GM21619 (cell line): ENCODE data around the gene METTL27.
"Not testable (repeated sequence)": the region's sequence is repeated elsewhere in the genome, so short reads cannot be mapped to it uniquely, and the experiment has no call there.

Experiments used
- ATAC-seq: cut with Tn5 transposase; IDR thresholded peaks from one replicate; pipeline ENCODE4 v1.9.1; 2021; ENCODE audit not compliant: unreplicated experiment

Gene METTL27

GRCh38 chr7:73839743-73840714 lies 2.3 kb downstream of the METTL27 start:
- ATAC-seq, result no peak

GRCh38 chr7:73839290-73839689 lies 3.0 kb downstream of the METTL27 start:
- ATAC-seq, result no peak

DNA sequence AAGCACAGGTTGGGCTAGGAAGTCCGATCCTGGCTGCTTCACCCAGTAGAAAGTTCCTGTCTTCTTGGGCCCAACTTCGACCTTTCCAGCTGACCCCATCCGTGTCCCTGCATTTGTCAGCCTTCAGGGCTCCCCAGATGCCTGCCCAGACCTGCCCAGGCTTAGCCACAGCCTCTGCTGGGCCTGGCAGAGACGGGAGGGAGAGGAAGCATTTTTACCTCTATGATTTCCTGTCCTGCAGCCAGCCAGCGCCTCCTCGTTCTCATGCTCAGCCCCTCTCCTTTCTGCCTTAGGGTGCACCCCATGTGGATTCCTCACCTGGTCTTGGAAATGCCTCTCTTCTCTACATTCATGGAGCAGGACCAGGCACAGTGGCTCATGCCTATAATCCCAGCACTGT lies 3.7 kb downstream of the METTL27 start:
- no peak for ATAC-seq

DNA sequence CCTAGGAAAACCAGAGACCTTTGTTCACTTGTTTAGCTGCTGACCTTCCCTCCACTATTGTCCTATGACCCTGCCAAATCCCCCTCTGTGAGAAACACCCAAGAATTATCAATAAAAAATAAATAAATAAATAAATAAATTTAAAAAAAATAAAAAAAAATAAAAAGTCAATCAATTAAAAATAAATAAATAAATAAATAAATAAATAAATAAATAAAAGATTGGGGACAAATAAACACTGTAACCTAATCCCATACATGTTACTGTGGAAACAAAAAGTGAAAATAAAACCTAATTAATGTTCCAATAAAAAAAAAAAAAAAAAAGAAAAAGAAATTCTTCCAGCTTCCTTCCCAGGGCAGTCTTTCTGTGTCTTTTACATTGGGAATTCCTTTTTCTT lies 5.1 kb downstream of the METTL27 start:
- ATAC-seq, result not testable (repeated sequence)

DNA sequence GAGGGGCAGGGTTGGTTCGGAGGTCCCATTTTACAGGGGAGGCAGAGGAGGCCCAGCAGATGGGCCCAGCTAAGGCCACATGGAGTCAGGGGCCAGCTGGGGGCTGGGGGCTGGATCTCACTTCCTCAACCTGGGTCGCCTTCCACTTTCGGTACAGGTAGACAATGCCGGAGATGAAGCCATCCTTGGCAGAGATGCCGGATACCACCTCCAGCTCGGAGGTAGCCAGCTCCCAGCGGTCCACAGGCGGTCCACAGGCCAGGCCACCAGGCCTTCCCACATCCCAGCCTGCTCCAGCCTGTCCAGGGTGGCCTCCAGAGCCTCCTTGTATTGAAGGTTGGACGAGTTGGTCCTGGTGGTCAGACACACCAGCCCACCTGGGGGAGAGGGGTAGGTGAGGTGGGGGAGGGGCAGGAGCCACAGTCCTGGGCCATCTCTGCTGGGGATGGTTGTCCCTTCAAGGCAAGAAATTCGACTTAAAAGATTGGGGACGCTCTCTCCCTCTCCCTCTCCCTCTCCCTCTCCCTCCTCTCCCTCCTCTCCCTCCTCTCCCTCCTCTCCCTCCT lies 7.6 kb downstream of the METTL27 start:
- no peak for ATAC-seq

DNA sequence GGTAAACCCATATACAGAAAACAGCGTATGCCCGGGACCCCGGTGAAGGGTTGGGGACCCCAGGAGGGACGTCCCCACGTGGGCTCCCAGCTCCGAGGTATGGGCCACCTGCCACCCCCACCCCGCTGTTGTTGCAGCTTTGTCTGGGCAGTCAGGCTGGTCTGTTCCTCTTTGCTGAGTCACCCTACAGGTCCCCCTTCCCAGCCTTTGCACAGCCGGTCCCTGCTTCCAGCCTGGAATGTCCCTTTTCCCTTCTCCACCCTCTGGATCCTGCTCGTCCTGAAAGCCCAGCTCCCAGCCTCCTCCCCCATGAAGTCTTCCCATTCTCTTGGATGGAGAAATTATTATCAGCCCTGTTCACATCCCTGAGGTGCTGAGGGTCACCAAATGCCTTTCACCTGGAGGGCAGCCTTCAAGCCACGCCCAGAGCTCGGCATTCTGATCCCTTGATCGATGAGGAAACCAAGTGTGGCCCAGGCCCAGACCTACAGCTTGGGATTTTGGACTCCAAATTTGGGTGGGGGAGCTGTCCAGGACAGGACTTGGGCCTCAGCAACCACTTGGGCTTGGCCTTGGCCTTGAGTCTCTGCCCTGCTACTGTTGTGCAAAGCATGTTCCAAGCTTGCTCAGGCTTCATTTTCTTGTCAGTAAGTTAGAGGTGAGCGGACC lies 8.9 kb downstream of the METTL27 start:
- no peak for ATAC-seq

- no peak for ATAC-seq
Observed at GRCh38 chr7:73832806-73833205, 9.5 kb downstream of the METTL27 start.

DNA sequence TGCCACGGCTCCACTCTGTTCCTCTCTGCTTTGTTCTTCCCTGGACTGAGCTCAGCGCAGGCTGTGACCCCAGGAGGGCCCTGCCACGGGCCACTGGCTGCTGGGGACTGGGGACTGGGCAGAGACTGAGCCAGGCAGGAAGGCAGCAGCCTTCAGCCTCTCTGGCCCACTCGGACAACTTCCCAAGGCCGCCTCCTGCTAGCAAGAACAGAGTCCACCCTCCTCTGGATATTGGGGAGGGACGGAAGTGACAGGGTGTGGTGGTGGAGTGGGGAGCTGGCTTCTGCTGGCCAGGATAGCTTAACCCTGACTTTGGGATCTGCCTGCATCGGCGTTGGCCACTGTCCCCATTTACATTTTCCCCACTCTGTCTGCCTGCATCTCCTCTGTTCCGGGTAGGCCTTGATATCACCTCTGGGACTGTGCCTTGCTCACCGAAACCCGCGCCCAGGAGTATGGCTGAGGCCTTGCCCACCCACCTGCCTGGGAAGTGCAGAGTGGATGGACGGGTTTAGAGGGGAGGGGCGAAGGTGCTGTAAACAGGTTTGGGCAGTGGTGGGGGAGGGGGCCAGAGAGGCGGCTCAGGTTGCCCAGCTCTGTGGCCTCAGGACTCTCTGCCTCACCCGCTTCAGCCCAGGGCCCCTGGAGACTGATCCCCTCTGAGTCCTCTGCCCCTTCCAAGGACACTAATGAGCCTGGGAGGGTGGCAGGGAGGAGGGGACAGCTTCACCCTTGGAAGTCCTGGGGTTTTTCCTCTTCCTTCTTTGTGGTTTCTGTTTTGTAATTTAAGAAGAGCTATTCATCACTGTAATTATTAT lies 10.3 kb downstream of the METTL27 start:
- ATAC-seq, result no peak

- no peak for ATAC-seq
Observed at GRCh38 chr7:73831584-73831833, 10.8 kb downstream of the METTL27 start.

- no peak for ATAC-seq
Observed at GRCh38 chr7:73830681-73831583, 11.4 kb downstream of the METTL27 start, which contains the start of gene CLDN4. Gene CLDN4 (plus strand): TSS chr7:73830996. CDS start chr7:73831202, 206 bp downstream.

- no peak for ATAC-seq
Observed at GRCh38 chr7:73829921-73830680, 12.2 kb downstream of the METTL27 start.

GRCh38 chr7:73829505-73829904 lies 12.8 kb downstream of the METTL27 start:
- ATAC-seq, result no peak

GRCh38 chr7:73828972-73829371 lies 13.3 kb downstream of the METTL27 start:
- ATAC-seq, result no peak

GRCh38 chr7:73828107-73828803 lies 14.1 kb downstream of the METTL27 start:
- no peak for ATAC-seq

- ATAC-seq, result no peak
Observed at GRCh38 chr7:73827567-73828106, 14.7 kb downstream of the METTL27 start.

- no peak for ATAC-seq
Observed at GRCh38 chr7:73824986-73825385, 17.3 kb downstream of the METTL27 start.

DNA sequence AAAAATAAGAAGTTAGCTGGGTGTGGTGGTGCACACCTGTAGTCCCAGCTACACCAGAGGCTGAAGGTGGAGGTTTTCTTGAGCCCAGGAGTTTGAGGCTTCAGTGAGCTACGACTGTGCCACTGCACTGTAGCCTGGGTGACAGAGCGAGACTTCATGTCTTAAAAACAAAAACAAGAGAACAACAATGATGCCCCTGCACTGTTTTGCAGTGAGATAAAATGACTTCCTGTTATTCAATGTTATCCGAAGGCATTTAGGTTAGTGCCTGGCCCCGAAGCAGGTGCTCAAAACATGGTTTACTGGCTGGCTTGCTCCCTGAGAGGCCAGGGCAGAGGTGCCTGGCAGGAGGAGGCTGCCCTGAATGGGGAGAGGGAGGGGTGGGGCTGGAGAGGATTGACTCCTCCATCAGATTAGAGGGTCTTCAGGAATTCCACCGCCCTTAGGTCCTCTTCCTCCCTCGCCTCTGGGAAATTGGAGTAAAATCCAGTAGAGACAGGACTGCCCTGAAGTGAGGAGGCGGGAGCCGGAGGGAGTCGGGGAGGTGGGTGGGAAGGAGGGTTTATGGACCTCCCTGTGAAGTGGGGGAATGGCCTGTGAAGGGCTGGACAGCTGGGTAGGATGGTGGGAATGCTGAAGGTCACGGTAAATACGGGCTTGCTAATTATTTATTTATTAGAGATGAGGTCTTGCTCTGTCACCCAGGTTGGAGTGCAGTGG lies 18.3 kb downstream of the METTL27 start:
- ATAC-seq, result no peak

DNA sequence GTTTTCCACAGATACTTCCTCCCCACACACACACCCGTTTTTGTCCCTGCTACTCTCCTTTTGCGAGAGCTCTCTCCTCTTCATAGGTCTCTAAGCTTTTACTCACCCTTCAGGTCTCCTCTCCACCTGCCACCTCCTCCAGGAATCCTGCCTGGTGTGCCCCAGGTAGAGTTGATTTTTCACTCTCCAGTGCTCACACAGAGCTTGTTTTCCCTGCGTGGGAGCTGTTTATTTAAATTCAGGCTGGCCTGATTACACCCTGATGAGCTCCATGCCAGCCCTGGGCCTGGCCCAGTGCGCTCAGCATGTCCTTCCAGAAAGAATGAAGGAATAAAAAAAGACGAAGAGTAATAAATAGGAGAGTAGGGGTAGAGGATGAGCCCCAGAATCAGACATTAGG lies 19.1 kb downstream of the METTL27 start:
- no peak for ATAC-seq
